ENCODE data around the gene ARL15.

Gene ARL15

GRCh38 chr5:54084696-54085095 is 225.7 kb downstream of the ARL15 start:
- Histone ChIP-seq H3K9me3 (ENCODE audit: low read depth, low read length) (no peaks in the 10 kb centered on the region), H3K27ac (no peak overlapping the region), H3K36me3 (ENCODE audit: insufficient read depth, low read length) (no peaks in the 10 kb centered on the region), H3K9ac (ENCODE audit: insufficient read length) (no peak overlapping the region), H3K4me3 (no peak overlapping the region)
- DNase-seq (ENCODE audit: low read depth, low spot score) = no peak
- TF ChIP-seq FOXP2 (optimal IDR thresholded peaks at IDR 0.05; ENCODE audit: control extremely low read depth, extremely low read length, insufficient read depth) = no peak
- no peak for TF ChIP-seq EZH2 (IDR thresholded peaks at IDR 0.05)
- no peak for TF ChIP-seq POLR2AphosphoS5 (IDR thresholded peaks at IDR 0.05; ENCODE audit: borderline replicate concordance, low read depth, low read length)

DNA sequence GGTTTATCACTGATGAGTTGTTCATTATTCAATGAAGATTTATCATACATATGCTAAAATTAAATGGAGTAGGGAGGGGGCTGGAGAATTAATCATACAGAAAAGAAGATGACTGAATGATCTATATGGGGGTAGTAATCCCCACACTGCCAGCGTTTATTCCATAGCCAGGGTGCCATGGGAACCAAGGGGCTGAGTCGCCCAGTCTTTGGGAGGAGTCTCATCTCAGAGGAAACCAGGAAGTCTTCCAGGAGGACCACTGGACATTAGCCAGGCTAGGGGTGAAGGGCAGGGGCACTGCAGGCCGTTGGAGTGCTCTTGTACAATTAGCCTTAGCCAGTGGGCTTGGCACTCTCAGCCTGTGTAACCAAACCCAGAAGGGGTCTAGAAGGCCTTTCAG is 226.5 kb downstream of the ARL15 start:
- Histone ChIP-seq H3K9me3 (ENCODE audit: low read depth, low read length) (no peaks in the 10 kb centered on the region), H3K27ac (no peak overlapping the region), H3K36me3 (ENCODE audit: insufficient read depth, low read length) (no peaks in the 10 kb centered on the region), H3K9ac (ENCODE audit: insufficient read length) (no peak overlapping the region), H3K4me3 (no peak overlapping the region)
- no peak for DNase-seq (ENCODE audit: low read depth, low spot score)
- TF ChIP-seq POLR2AphosphoS5 (IDR thresholded peaks at IDR 0.05; ENCODE audit: borderline replicate concordance, low read depth, low read length) = no peak
- no peak for TF ChIP-seq FOXP2 (optimal IDR thresholded peaks at IDR 0.05; ENCODE audit: control extremely low read depth, extremely low read length, insufficient read depth)
- no peak for TF ChIP-seq EZH2 (IDR thresholded peaks at IDR 0.05)

- H3K27ac ChIP-seq = no peak overlapping the region
- no peaks in the 10 kb centered on the region for H3K36me3 ChIP-seq (ENCODE audit: insufficient read depth, low read length)
- TF ChIP-seq FOXP2 (optimal IDR thresholded peaks at IDR 0.05; ENCODE audit: control extremely low read depth, extremely low read length, insufficient read depth) = no peak
- TF ChIP-seq POLR2AphosphoS5 (IDR thresholded peaks at IDR 0.05; ENCODE audit: borderline replicate concordance, low read depth, low read length) = no peak
- no peak for TF ChIP-seq EZH2 (IDR thresholded peaks at IDR 0.05)
Measured at GRCh38 chr5:54083245-54083644, 227.1 kb downstream of the ARL15 start.

GRCh38 chr5:54081415-54081814 is 229.0 kb downstream of the ARL15 start:
- H3K27ac ChIP-seq = no peak overlapping the region
- H3K4me3 ChIP-seq = no peak overlapping the region
- no peak for TF ChIP-seq EZH2 (IDR thresholded peaks at IDR 0.05)
- TF ChIP-seq FOXP2 (optimal IDR thresholded peaks at IDR 0.05; ENCODE audit: control extremely low read depth, extremely low read length, insufficient read depth) = no peak
- no peak for TF ChIP-seq POLR2AphosphoS5 (IDR thresholded peaks at IDR 0.05; ENCODE audit: borderline replicate concordance, low read depth, low read length)
- no peak for DNase-seq (ENCODE audit: low read depth, low spot score)
- no peak overlapping the region for H3K9ac ChIP-seq (ENCODE audit: insufficient read length)
- H3K9me3 ChIP-seq (ENCODE audit: low read depth, low read length) = no peaks in the 10 kb centered on the region
- no peaks in the 10 kb centered on the region for H3K36me3 ChIP-seq (ENCODE audit: insufficient read depth, low read length)

More at GRCh38 chr5:54083245-54083644, 227.1 kb downstream of the ARL15 start:
- no peak overlapping the region for H3K9ac ChIP-seq (ENCODE audit: insufficient read length)
- H3K4me3 ChIP-seq = no peak overlapping the region
- DNase-seq (ENCODE audit: low read depth, low spot score) = no peak
- no peaks in the 10 kb centered on the region for H3K9me3 ChIP-seq (ENCODE audit: low read depth, low read length)

- H3K36me3 ChIP-seq (ENCODE audit: insufficient read depth, low read length) = no peaks in the 10 kb centered on the region
- TF ChIP-seq POLR2AphosphoS5 (IDR thresholded peaks at IDR 0.05; ENCODE audit: borderline replicate concordance, low read depth, low read length) (no peak), FOXP2 (optimal IDR thresholded peaks at IDR 0.05; ENCODE audit: control extremely low read depth, extremely low read length, insufficient read depth) (no peak), EZH2 (IDR thresholded peaks at IDR 0.05) (no peak)
- no peak overlapping the region for H3K9ac ChIP-seq (ENCODE audit: insufficient read length)
- no peak for DNase-seq (ENCODE audit: low read depth, low spot score)
- H3K27ac ChIP-seq = no peak overlapping the region
- H3K4me3 ChIP-seq = no peak overlapping the region
- no peaks in the 10 kb centered on the region for H3K9me3 ChIP-seq (ENCODE audit: low read depth, low read length)
Measured at GRCh38 chr5:54080831-54081230, 229.5 kb downstream of the ARL15 start.

DNA sequence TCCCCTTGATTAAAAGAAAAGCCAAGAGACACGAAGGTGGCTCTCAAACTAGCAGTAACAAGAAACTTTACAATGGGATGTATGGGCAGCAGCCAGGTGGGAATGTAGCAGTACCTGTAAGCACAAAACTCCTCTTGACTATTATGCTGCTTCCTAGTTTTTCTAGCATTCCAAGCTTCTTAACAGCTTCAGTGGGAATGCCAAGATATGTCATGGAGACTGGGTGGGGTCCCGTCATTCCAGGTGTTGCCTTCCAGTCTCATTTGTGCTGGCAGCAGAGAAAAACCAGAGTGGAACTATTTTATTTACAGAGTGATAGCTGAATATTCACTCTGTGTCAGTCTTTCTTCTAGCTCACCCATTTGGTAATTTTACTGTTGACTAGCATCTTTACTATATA is 236.6 kb downstream of the ARL15 start:
- no peak overlapping the region for H3K9ac ChIP-seq (ENCODE audit: insufficient read length)
- no peak for DNase-seq (ENCODE audit: low read depth, low spot score)
- H3K4me3 ChIP-seq = no peak overlapping the region
- no peaks in the 10 kb centered on the region for H3K9me3 ChIP-seq (ENCODE audit: low read depth, low read length)
- no peaks in the 10 kb centered on the region for H3K36me3 ChIP-seq (ENCODE audit: insufficient read depth, low read length)
- H3K27ac ChIP-seq = no peak overlapping the region
- TF ChIP-seq FOXP2 (optimal IDR thresholded peaks at IDR 0.05; ENCODE audit: control extremely low read depth, extremely low read length, insufficient read depth) (no peak), EZH2 (IDR thresholded peaks at IDR 0.05) (no peak), POLR2AphosphoS5 (IDR thresholded peaks at IDR 0.05; ENCODE audit: borderline replicate concordance, low read depth, low read length) (no peak)

GRCh38 chr5:54073131-54073530 is 237.2 kb downstream of the ARL15 start:
- TF ChIP-seq EZH2 (IDR thresholded peaks at IDR 0.05) = no peak
- no peak for TF ChIP-seq FOXP2 (optimal IDR thresholded peaks at IDR 0.05; ENCODE audit: control extremely low read depth, extremely low read length, insufficient read depth)
- no peak for TF ChIP-seq POLR2AphosphoS5 (IDR thresholded peaks at IDR 0.05; ENCODE audit: borderline replicate concordance, low read depth, low read length)
- no peaks in the 10 kb centered on the region for H3K36me3 ChIP-seq (ENCODE audit: insufficient read depth, low read length)
- no peaks in the 10 kb centered on the region for H3K9me3 ChIP-seq (ENCODE audit: low read depth, low read length)
- H3K27ac ChIP-seq = no peak overlapping the region
- H3K4me3 ChIP-seq = no peak overlapping the region
- DNase-seq (ENCODE audit: low read depth, low spot score) = no peak
- no peak overlapping the region for H3K9ac ChIP-seq (ENCODE audit: insufficient read length)

- DNase-seq (ENCODE audit: low read depth, low spot score) = no peak
- Histone ChIP-seq H3K36me3 (ENCODE audit: insufficient read depth, low read length) (no peaks in the 10 kb centered on the region), H3K9ac (ENCODE audit: insufficient read length) (no peak overlapping the region), H3K4me3 (no peak overlapping the region), H3K9me3 (ENCODE audit: low read depth, low read length) (no peaks in the 10 kb centered on the region), H3K27ac (no peak overlapping the region)
- TF ChIP-seq EZH2 (IDR thresholded peaks at IDR 0.05) (no peak), POLR2AphosphoS5 (IDR thresholded peaks at IDR 0.05; ENCODE audit: borderline replicate concordance, low read depth, low read length) (no peak), FOXP2 (optimal IDR thresholded peaks at IDR 0.05; ENCODE audit: control extremely low read depth, extremely low read length, insufficient read depth) (no peak)
Measured at GRCh38 chr5:54066433-54066832, 243.9 kb downstream of the ARL15 start.

DNA sequence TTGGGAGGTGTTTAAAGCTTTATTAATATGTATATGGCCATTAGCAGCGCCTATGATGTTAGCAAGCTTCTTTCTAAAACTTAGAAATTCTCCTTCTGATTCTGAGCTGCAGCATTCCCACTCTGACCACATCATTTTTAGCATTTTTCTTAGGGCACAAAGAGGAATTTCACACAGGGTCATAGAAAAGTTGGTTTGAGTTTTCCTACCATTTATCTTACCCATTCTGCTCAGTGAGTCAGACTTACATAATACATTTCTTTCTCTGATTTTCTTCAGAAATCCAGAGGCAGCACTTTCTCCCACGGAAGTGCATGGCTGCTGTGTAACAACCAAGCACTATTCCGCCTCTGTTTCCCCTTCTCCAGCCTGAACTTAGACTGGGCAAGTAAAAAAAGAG is 246.6 kb downstream of the ARL15 start:
- no peaks in the 10 kb centered on the region for H3K36me3 ChIP-seq (ENCODE audit: insufficient read depth, low read length)
- no peak for DNase-seq (ENCODE audit: low read depth, low spot score)
- no peak overlapping the region for H3K9ac ChIP-seq (ENCODE audit: insufficient read length)
- TF ChIP-seq EZH2 (IDR thresholded peaks at IDR 0.05) = no peak
- no peak for TF ChIP-seq POLR2AphosphoS5 (IDR thresholded peaks at IDR 0.05; ENCODE audit: borderline replicate concordance, low read depth, low read length)
- no peak for TF ChIP-seq FOXP2 (optimal IDR thresholded peaks at IDR 0.05; ENCODE audit: control extremely low read depth, extremely low read length, insufficient read depth)
- no peak overlapping the region for H3K4me3 ChIP-seq
- H3K27ac ChIP-seq = no peak overlapping the region
- H3K9me3 ChIP-seq (ENCODE audit: low read depth, low read length) = no peaks in the 10 kb centered on the region
